H9 (cell line): ENCODE measurements around the gene FGF21. TPM values are rescaled to one million over a fixed set of nuclear protein-coding genes. Genes with fewer than 3 reads are reported as not detected.
A peak's percentile ranks its signal among the peaks of the same experiment; 100 is the strongest.

Experiments used
- DNase-seq: peaks from one replicate; pipeline ENCODE4 v3.0.0-alpha.2; 2017
- H2AFZ ChIP-seq: one replicate; pipeline ENCODE4 v1.6.1; 2013; ENCODE audit warnings: mild to moderate bottlenecking, low read length, control low read depth, moderate library complexity
- H2AK5ac ChIP-seq: 2 replicates; pipeline ENCODE4 v1.6.1; 2013; ENCODE audit warnings: low read length, control low read depth, mixed read lengths; ENCODE audit not compliant: insufficient read length
- H2BK120ac ChIP-seq: one replicate; pipeline ENCODE4 v1.6.1; 2013; ENCODE audit warnings: low read depth, mild to moderate bottlenecking, low read length, control low read depth, inconsistent platforms; ENCODE audit not compliant: poor library complexity, severe bottlenecking
- H2BK12ac ChIP-seq: 2 replicates; pipeline ENCODE4 v1.6.1; 2013; ENCODE audit warnings: low read length, control low read depth, mixed read lengths, low read depth; ENCODE audit not compliant: insufficient read length
- H2BK15ac ChIP-seq: 2 replicates; pipeline ENCODE4 v1.6.1; 2013; ENCODE audit warnings: low read depth, low read length, control low read depth
- H2BK20ac ChIP-seq: one replicate; pipeline ENCODE4 v1.6.1; 2013; ENCODE audit warnings: low read depth, mild to moderate bottlenecking, low read length, control low read depth, inconsistent platforms; ENCODE audit not compliant: poor library complexity, severe bottlenecking
- H2BK5ac ChIP-seq: 2 replicates; pipeline ENCODE4 v1.6.1; 2013; ENCODE audit warnings: low read length, control low read depth, mixed read lengths; ENCODE audit not compliant: insufficient read length
- H3K14ac ChIP-seq: 2 replicates; pipeline ENCODE4 v1.6.1; 2013; ENCODE audit warnings: low read length, control low read depth; ENCODE audit not compliant: insufficient read depth
- H3K18ac ChIP-seq: 2 replicates; pipeline ENCODE4 v1.6.1; 2013; ENCODE audit warnings: low read depth, mild to moderate bottlenecking, mixed read lengths, low read length, control low read depth; ENCODE audit not compliant: insufficient read length
- H3K23ac ChIP-seq: 2 replicates; pipeline ENCODE4 v1.6.1; 2013; ENCODE audit warnings: low read length, control low read depth, mixed read lengths, low read depth; ENCODE audit not compliant: insufficient read length
- H3K23me2 ChIP-seq: 2 replicates; pipeline ENCODE4 v1.6.1; 2013; ENCODE audit warnings: low read depth, mild to moderate bottlenecking, mixed read lengths, low read length, control low read depth; ENCODE audit not compliant: insufficient read length, poor library complexity, severe bottlenecking
- H3K27ac ChIP-seq: 2 replicates; pipeline ENCODE4 v1.5.1; 2013; ENCODE audit warnings: low read length, control low read depth, mixed read lengths, low read depth; ENCODE audit not compliant: insufficient read length
- H3K27me3 ChIP-seq: 2 replicates; pipeline ENCODE4 v1.6.1; 2013; ENCODE audit warnings: low read length, control low read depth, inconsistent platforms; ENCODE audit not compliant: insufficient read depth
- H3K4ac ChIP-seq: 2 replicates; pipeline ENCODE4 v1.6.1; 2013; ENCODE audit warnings: low read depth, mild to moderate bottlenecking, control low read depth, inconsistent platforms, low read length, moderate library complexity
- H3K4me1 ChIP-seq: 2 replicates; pipeline ENCODE4 v1.6.1; 2013; ENCODE audit warnings: low read length, control low read depth, inconsistent platforms; ENCODE audit not compliant: insufficient read depth
- H3K4me2 ChIP-seq: 2 replicates; pipeline ENCODE4 v1.6.1; 2013; ENCODE audit warnings: low read length, control low read depth, mixed read lengths; ENCODE audit not compliant: insufficient read length, insufficient read depth
- H3K56ac ChIP-seq: 2 replicates; pipeline ENCODE4 v1.6.1; 2013; ENCODE audit warnings: low read depth, mild to moderate bottlenecking, mixed read lengths, low read length, control low read depth; ENCODE audit not compliant: insufficient read length
- H3K79me1 ChIP-seq: 2 replicates; pipeline ENCODE4 v1.6.1; 2013; ENCODE audit warnings: low read depth, mild to moderate bottlenecking, moderate library complexity, low read length, control low read depth, inconsistent platforms; ENCODE audit not compliant: insufficient read depth, poor library complexity, severe bottlenecking
- H3K79me2 ChIP-seq: 2 replicates; pipeline ENCODE4 v1.6.1; 2013; ENCODE audit warnings: low read length, control low read depth, inconsistent platforms; ENCODE audit not compliant: insufficient read depth
- H3K9ac ChIP-seq: 2 replicates; pipeline ENCODE4 v1.6.1; 2013; ENCODE audit warnings: low read length, control low read depth, mixed read lengths; ENCODE audit not compliant: insufficient read length; ENCODE audit errors: extremely low read depth
- H3K9me3 ChIP-seq: one replicate; pipeline ENCODE4 v1.6.1; 2013; ENCODE audit warnings: low read depth, low read length, inconsistent platforms; ENCODE audit not compliant: control insufficient read depth
- H3T11ph ChIP-seq: one replicate; pipeline ENCODE4 v1.6.1; 2013; ENCODE audit warnings: mild to moderate bottlenecking, low read length, control low read depth, inconsistent platforms
- H4K20me1 ChIP-seq: one replicate; pipeline ENCODE4 v1.6.1; 2013; ENCODE audit not compliant: control insufficient read depth, insufficient read length, insufficient read depth
- H4K5ac ChIP-seq: 2 replicates; pipeline ENCODE4 v1.6.1; 2013; ENCODE audit warnings: low read depth, mild to moderate bottlenecking, mixed read lengths, low read length, control low read depth; ENCODE audit not compliant: insufficient read length
- H4K8ac ChIP-seq: replicated peaks from 2 replicates; pipeline ENCODE4 v1.6.1; 2013; ENCODE audit warnings: low read length, control low read depth, mixed read lengths, low read depth; ENCODE audit not compliant: insufficient read length
- H4K91ac ChIP-seq: 2 replicates; pipeline ENCODE4 v1.6.1; 2013; ENCODE audit warnings: low read depth, mild to moderate bottlenecking, moderate library complexity, mixed read lengths, low read length, control low read depth; ENCODE audit not compliant: insufficient read length
- H3K27ac Mint-ChIP-seq, 3 experiments: 2 replicates in 2 of 3; 3 replicates in 1 of 3; pipeline ENCODE4 v1.8.0; 2020 to 2021; ENCODE audit warnings: mixed read lengths in 3 of 3, mild to moderate bottlenecking in 1 of 3, moderate library complexity in 1 of 3
- H3K27me3 Mint-ChIP-seq: 2 replicates; pipeline ENCODE4 v1.8.0; 2021; ENCODE audit warnings: low read depth, mild to moderate bottlenecking, moderate library complexity, mixed read lengths
- H3K36me3 Mint-ChIP-seq, 3 experiments: 2 replicates in 2 of 3; 3 replicates in 1 of 3; pipeline ENCODE4 v1.8.0; 2020 to 2021; ENCODE audit warnings: low read depth in 3 of 3, mixed read lengths in 3 of 3; ENCODE audit not compliant: insufficient read depth in 1 of 3
- H3K4me1 Mint-ChIP-seq, 2 experiments: 2 replicates each; pipeline ENCODE4 v1.8.0; 2020; ENCODE audit warnings: mixed read lengths in 2 of 2
- H3K4me3 Mint-ChIP-seq, 2 experiments: 2 replicates in 1 of 2; 3 replicates in 1 of 2; pipeline ENCODE4 v1.8.0; 2020 to 2021; ENCODE audit warnings: mild to moderate bottlenecking in 2 of 2, mixed read lengths in 2 of 2, moderate library complexity in 1 of 2
- H3K9me3 Mint-ChIP-seq, 2 experiments: 2 replicates in 1 of 2; 3 replicates in 1 of 2; pipeline ENCODE4 v1.8.0; 2020; ENCODE audit warnings: mild to moderate bottlenecking in 2 of 2, mixed read lengths in 2 of 2, moderate library complexity in 1 of 2
- WGBS: extraction: QIAGEN DNeasy Blood & Tissue Kit; methylation state at CpG from one replicate; pipeline ENCODE4 v1.1.7; 2013; ENCODE audit warnings: missing lambda C conversion rate, low lambda C conversion rate, mixed read lengths; ENCODE audit not compliant: insufficient read length; ENCODE audit errors: extremely low coverage; 5-methylcytosine and 5-hydroxymethylcytosine counted together
- total RNA-seq: library from RNA; stranded (reverse); gene quantifications from 2 replicates; pipeline ENCODE4 v1.2.1, GENCODE V29; 2021
- TF ChIP-seq, protein P1 (sequence below): fragments of 200-600 bp; sonication (generic); conservative IDR thresholded peaks from 3 replicates; pipeline ENCODE4 v1.8.0; 2021; ENCODE audit warnings: antibody characterized with exemption, mild to moderate bottlenecking

The FGF21 gene
- total RNA-seq, 1 experiment from 2014 or later, result 0.90 TPM

DNA sequence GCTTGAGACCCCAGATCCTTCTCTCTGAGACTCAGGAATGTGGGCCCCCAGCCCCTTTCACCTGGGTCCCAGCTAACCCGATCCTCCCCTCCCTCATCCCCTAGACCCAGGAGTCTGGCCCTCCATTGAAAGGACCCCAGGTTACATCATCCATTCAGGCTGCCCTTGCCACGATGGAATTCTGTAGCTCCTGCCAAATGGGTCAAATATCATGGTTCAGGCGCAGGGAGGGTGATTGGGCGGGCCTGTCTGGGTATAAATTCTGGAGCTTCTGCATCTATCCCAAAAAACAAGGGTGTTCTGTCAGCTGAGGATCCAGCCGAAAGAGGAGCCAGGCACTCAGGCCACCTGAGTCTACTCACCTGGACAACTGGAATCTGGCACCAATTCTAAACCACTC is 463 bp downstream of the FGF21 start:
- no peaks in the 10 kb centered on the region; a peak in 1 of 5 replicates for H3K9me3 Mint-ChIP-seq
- H2BK120ac ChIP-seq, result peak overlapping the region; percentile 89
- no peaks in the 10 kb centered on the region for H3K9me3 ChIP-seq

More for the DNA sequence above, 463 bp downstream of the FGF21 start:
- H3K36me3 Mint-ChIP-seq, result peaks cover 6 to 7% (median 6%) of the 10 kb centered on the region in 3 experiments; a peak in 6 of 7 replicates
- peaks cover 8% of the 10 kb centered on the region for H3K23me2 ChIP-seq
- H2AK5ac ChIP-seq, result peak overlapping the region; percentile 91
- no peak overlapping the region for H2BK20ac ChIP-seq
- no peak overlapping the region for H4K5ac ChIP-seq
- no peak overlapping the region for H4K8ac ChIP-seq
- H3K18ac ChIP-seq, result peak overlapping the region; percentile 12
- H3K4me1 Mint-ChIP-seq, result peaks cover 34 to 50% of the 10 kb centered on the region in 2 experiments
- no peak overlapping the region for H2BK12ac ChIP-seq
- H2BK15ac ChIP-seq, result no peak overlapping the region
- peaks cover 12% of the 10 kb centered on the region; the same call in 1 of the 2 replicates for H3K4me1 ChIP-seq
- peak overlapping the region; percentile 39 for H4K91ac ChIP-seq
- peak overlapping the region; percentile 65 to 82 (median 81); a peak in 5 of 7 replicates for H3K27ac Mint-ChIP-seq
- no peak overlapping the region for H3T11ph ChIP-seq
- no peak for DNase-seq
- H3K27ac ChIP-seq, result no peak overlapping the region
- peak overlapping the region; percentile 87; the same call in 1 of the 2 replicates for H3K14ac ChIP-seq
- H3K4me2 ChIP-seq, result no peak overlapping the region
- no peak overlapping the region for H3K23ac ChIP-seq
- H3K79me2 ChIP-seq, result peaks cover 2% of the 10 kb centered on the region; the same call in 1 of the 2 replicates
- peaks cover 15% of the 10 kb centered on the region for H3K27me3 Mint-ChIP-seq
- H3K79me1 ChIP-seq, result peaks cover 3% of the 10 kb centered on the region
- H3K56ac ChIP-seq, result no peak overlapping the region
- TF ChIP-seq, protein P1, sequence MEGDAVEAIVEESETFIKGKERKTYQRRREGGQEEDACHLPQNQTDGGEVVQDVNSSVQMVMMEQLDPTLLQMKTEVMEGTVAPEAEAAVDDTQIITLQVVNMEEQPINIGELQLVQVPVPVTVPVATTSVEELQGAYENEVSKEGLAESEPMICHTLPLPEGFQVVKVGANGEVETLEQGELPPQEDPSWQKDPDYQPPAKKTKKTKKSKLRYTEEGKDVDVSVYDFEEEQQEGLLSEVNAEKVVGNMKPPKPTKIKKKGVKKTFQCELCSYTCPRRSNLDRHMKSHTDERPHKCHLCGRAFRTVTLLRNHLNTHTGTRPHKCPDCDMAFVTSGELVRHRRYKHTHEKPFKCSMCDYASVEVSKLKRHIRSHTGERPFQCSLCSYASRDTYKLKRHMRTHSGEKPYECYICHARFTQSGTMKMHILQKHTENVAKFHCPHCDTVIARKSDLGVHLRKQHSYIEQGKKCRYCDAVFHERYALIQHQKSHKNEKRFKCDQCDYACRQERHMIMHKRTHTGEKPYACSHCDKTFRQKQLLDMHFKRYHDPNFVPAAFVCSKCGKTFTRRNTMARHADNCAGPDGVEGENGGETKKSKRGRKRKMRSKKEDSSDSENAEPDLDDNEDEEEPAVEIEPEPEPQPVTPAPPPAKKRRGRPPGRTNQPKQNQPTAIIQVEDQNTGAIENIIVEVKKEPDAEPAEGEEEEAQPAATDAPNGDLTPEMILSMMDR, result no peak
- no peak overlapping the region for H3K4me3 Mint-ChIP-seq
- H2BK5ac ChIP-seq, result no peak overlapping the region
- no peak overlapping the region for H2AFZ ChIP-seq
- no peaks in the 10 kb centered on the region for H4K20me1 ChIP-seq
- no CpG with 5 or more reads among the region's 5 CpGs for WGBS
- peak overlapping the region; percentile 48 for H3K4ac ChIP-seq
- no peak overlapping the region for H3K9ac ChIP-seq
- H3K27me3 ChIP-seq, result no peaks in the 10 kb centered on the region
